ENCODE data around the gene TM2D3.

TM2D3 gene

GRCh38 chr15:101618076-101618475 is 34.1 kb downstream of the TM2D3 start:
- Histone ChIP-seq H3K9ac (ENCODE audit: low read depth, low read length) (no peak overlapping the region), H3K4me2 (ENCODE audit: insufficient read depth, low read length) (no peak overlapping the region), H3K27me3 (ENCODE audit: insufficient read depth, low read length, poor library complexity) (no peaks in the 10 kb centered on the region), H3K27ac (ENCODE audit: low read length) (no peak overlapping the region), H3K79me2 (ENCODE audit: insufficient read depth, low read length) (no peaks in the 10 kb centered on the region), H3K4me3 (ENCODE audit: low read depth in 1 of 2, low read length in 2 of 2) (no peak overlapping the region), H3K9me3 (ENCODE audit: insufficient read depth, low read length, severe bottlenecking) (no peaks in the 10 kb centered on the region), H4K20me1 (ENCODE audit: insufficient read depth, low read length) (no peaks in the 10 kb centered on the region), H3K36me3 (ENCODE audit: insufficient read depth, low read length) (no peaks in the 10 kb centered on the region), H3K4me1 (ENCODE audit: insufficient read depth, low read length) (no peaks in the 10 kb centered on the region), H2AFZ (ENCODE audit: low read depth, low read length) (no peak overlapping the region)
- TF ChIP-seq EZH2 (IDR thresholded peaks at IDR 0.05; ENCODE audit: borderline replicate concordance, low read depth, low read length, severe bottlenecking) (no peak), CTCF (IDR thresholded peaks at IDR 0.05; ENCODE audit: borderline replicate concordance, extremely low read depth, low read length, poor library complexity, severe bottlenecking) (no peak)
- DNase-seq (no peak), ATAC-seq (ENCODE audit: insufficient read depth, low read depth) (no peak)

GRCh38 chr15:101617390-101617965 is 34.7 kb downstream of the TM2D3 start:
- no peak overlapping the region for H3K4me3 ChIP-seq (ENCODE audit: low read depth in 1 of 2, low read length in 2 of 2)
- H3K36me3 ChIP-seq (ENCODE audit: insufficient read depth, low read length): no peaks in the 10 kb centered on the region
- no peaks in the 10 kb centered on the region for H3K9me3 ChIP-seq (ENCODE audit: insufficient read depth, low read length, severe bottlenecking)
- no peaks in the 10 kb centered on the region for H4K20me1 ChIP-seq (ENCODE audit: insufficient read depth, low read length)
- no peak for TF ChIP-seq EZH2 (IDR thresholded peaks at IDR 0.05; ENCODE audit: borderline replicate concordance, low read depth, low read length, severe bottlenecking)
- no peak for TF ChIP-seq CTCF (IDR thresholded peaks at IDR 0.05; ENCODE audit: borderline replicate concordance, extremely low read depth, low read length, poor library complexity, severe bottlenecking)
- H3K79me2 ChIP-seq (ENCODE audit: insufficient read depth, low read length): no peaks in the 10 kb centered on the region
- H3K4me2 ChIP-seq (ENCODE audit: insufficient read depth, low read length): no peak overlapping the region
- H3K27me3 ChIP-seq (ENCODE audit: insufficient read depth, low read length, poor library complexity): no peaks in the 10 kb centered on the region
- no peaks in the 10 kb centered on the region for H3K4me1 ChIP-seq (ENCODE audit: insufficient read depth, low read length)
- H2AFZ ChIP-seq (ENCODE audit: low read depth, low read length): no peak overlapping the region
- no peak for DNase-seq
- no peak overlapping the region for H3K27ac ChIP-seq (ENCODE audit: low read length)
- H3K9ac ChIP-seq (ENCODE audit: low read depth, low read length): no peak overlapping the region
- ATAC-seq (ENCODE audit: insufficient read depth, low read depth): no peak

DNA sequence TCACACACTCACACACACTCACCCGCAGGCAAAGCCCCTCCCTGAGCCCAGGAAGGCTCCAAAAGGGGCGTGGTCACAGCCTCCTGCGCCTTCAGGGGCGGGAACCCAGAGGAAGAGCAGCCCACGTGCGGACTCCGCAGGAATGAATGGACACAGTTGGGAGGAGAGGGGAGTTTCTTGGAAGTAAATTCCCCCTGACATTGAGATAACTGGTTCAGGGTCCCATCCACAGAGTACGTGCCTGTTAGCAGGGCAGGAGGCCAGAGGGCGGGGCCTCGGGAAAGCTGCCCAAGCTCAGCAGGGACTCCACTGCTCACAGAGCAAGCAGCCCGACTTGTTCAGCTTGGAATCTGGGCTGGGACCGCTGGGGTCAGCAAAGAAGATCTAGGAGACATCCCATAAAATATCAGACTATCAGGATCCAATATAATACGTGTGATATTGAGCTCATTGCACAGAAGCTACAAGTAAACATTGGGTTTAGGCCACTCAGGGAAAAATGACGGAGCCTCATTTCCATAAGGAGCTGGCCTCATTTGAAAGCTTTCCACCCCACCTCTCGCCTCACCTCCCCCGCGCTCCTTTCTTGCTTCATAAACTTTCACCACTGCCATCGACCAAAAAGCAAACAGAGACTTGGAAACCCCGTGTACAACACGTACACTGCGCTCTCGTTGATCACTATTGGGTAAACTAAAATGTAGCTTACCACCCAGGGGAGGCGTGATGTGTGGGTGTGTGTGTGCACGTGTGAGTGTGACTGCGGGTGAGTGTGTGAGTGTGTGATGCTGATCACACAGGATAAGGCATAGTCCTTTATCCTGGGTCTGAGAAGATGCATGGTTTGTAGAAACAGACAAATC is 36.0 kb downstream of the TM2D3 start:
- Histone ChIP-seq H3K27me3 (ENCODE audit: insufficient read depth, low read length, poor library complexity) (no peaks in the 10 kb centered on the region), H3K36me3 (ENCODE audit: insufficient read depth, low read length) (no peaks in the 10 kb centered on the region), H2AFZ (ENCODE audit: low read depth, low read length) (no peak overlapping the region), H4K20me1 (ENCODE audit: insufficient read depth, low read length) (no peaks in the 10 kb centered on the region), H3K27ac (ENCODE audit: low read length) (no peak overlapping the region), H3K9me3 (ENCODE audit: insufficient read depth, low read length, severe bottlenecking) (no peaks in the 10 kb centered on the region), H3K79me2 (ENCODE audit: insufficient read depth, low read length) (no peaks in the 10 kb centered on the region), H3K9ac (ENCODE audit: low read depth, low read length) (no peak overlapping the region), H3K4me2 (ENCODE audit: insufficient read depth, low read length) (no peak overlapping the region), H3K4me3 (ENCODE audit: low read depth in 1 of 2, low read length in 2 of 2) (no peak overlapping the region), H3K4me1 (ENCODE audit: insufficient read depth, low read length) (no peaks in the 10 kb centered on the region)
- ATAC-seq (ENCODE audit: insufficient read depth, low read depth) (no peak), DNase-seq (no peak)
- TF ChIP-seq EZH2 (IDR thresholded peaks at IDR 0.05; ENCODE audit: borderline replicate concordance, low read depth, low read length, severe bottlenecking) (no peak), CTCF (IDR thresholded peaks at IDR 0.05; ENCODE audit: borderline replicate concordance, extremely low read depth, low read length, poor library complexity, severe bottlenecking) (no peak)

Measured in DND-41 (cell line).